Endothelial cell of umbilical vein (primary cell): Measurements from ENCODE around the gene UBR4. TPM values are rescaled to one million over a fixed set of nuclear protein-coding genes. Genes with fewer than 3 reads are reported as not detected.

Source experiments
- BruUV-seq: library from RNA; stranded (reverse); fragments of 400-500 nt; replicated peaks from 2 replicates; lab custom pipeline; 2021; lab: Mats Ljungman, UMichigan
- CTCF ChIA-PET: fragments of 300-600, 350-600 bp; sonication (Branson Sonifier 250); formaldehyde crosslinking; loops from one replicate; lab custom pipeline; 2021; ENCODE audit warnings: antibody characterized with exemption, inconsistent platforms; lab: Charles Lee
- POLR2A ChIA-PET: fragments of 300-600, 350-600 bp; sonication (Branson Sonifier 250); formaldehyde crosslinking; loops from one replicate; lab custom pipeline; 2021; ENCODE audit warnings: antibody characterized with exemption, inconsistent platforms; lab: Charles Lee
- DNase-seq: peaks from one replicate; pipeline ENCODE4 v3.0.0-alpha.2; 2011; ENCODE audit warnings: low read depth, low spot score
- FAIRE-seq: peaks from 2 replicates; lab custom pipeline; 2011; peaks lifted over from hg19 to GRCh38; lab: Jason Lieb, UNC
- H2AFZ ChIP-seq: 2 replicates; pipeline ENCODE4 v1.6.0; 2012; ENCODE audit warnings: low read depth, low read length, control low read depth, inconsistent platforms
- H3K27ac ChIP-seq: 2 replicates; pipeline ENCODE4 v1.5.1; 2011; ENCODE audit warnings: low read depth, mild to moderate bottlenecking, control low read depth, low read length, moderate library complexity; ENCODE audit not compliant: insufficient read depth
- H3K27me3 ChIP-seq, 2 experiments: 2 replicates each; pipeline versions ENCODE4 v1.6.0 to v1.6.1; 2011; ENCODE audit warnings: low read length in 2 of 2, mixed read lengths in 1 of 2; ENCODE audit not compliant: control insufficient read depth in 2 of 2, insufficient read depth in 2 of 2
- H3K36me3 ChIP-seq, 2 experiments: 2 replicates in 1 of 2; 3 replicates in 1 of 2; pipeline ENCODE4 v1.5.1; 2011; ENCODE audit warnings: low read length in 2 of 2, mild to moderate bottlenecking in 1 of 2, moderate library complexity in 1 of 2; ENCODE audit not compliant: control insufficient read depth in 2 of 2, insufficient read depth in 2 of 2; ENCODE audit errors: extremely low read depth in 1 of 2
- H3K4me1 ChIP-seq: 3 replicates; pipeline ENCODE4 v1.5.1; 2011; ENCODE audit warnings: mild to moderate bottlenecking, low read length; ENCODE audit not compliant: control insufficient read depth, insufficient read depth; ENCODE audit errors: extremely low read depth
- H3K4me2 ChIP-seq: 2 replicates; pipeline ENCODE4 v1.6.1; 2011; ENCODE audit warnings: low read length, control low read depth, mixed read lengths; ENCODE audit not compliant: insufficient read depth
- H3K4me3 ChIP-seq, 3 experiments: fragments of 200-600 bp in 1 of 3; sonication (generic), shearing (Covaris generic) in 1 of 3; replicated peaks in 1 of 3; 2 replicates each; pipeline ENCODE4 v1.5.1; 2011 to 2016; ENCODE audit warnings: control low read depth in 3 of 3, low read length in 3 of 3, mild to moderate bottlenecking in 2 of 3, inconsistent platforms in 1 of 3, low read depth in 1 of 3, moderate library complexity in 1 of 3; ENCODE audit not compliant: insufficient read depth in 1 of 3
- H3K79me2 ChIP-seq: 2 replicates; pipeline ENCODE4 v1.6.0; 2012; ENCODE audit warnings: low read length, inconsistent platforms; ENCODE audit not compliant: control insufficient read depth, insufficient read depth
- H3K9ac ChIP-seq: replicated peaks from 2 replicates; pipeline ENCODE3; 2011; ENCODE audit warnings: low read length, control low read depth; ENCODE audit not compliant: insufficient read depth; ENCODE audit errors: extremely low read depth
- H3K9me1 ChIP-seq: replicated peaks from 3 replicates; pipeline ENCODE4 v1.6.0; 2011; ENCODE audit warnings: mild to moderate bottlenecking, low read length; ENCODE audit not compliant: control insufficient read depth, insufficient read depth; ENCODE audit errors: extremely low read depth
- H3K9me3 ChIP-seq: replicated peaks from 2 replicates; pipeline ENCODE4 v1.5.1; 2012; ENCODE audit warnings: low read length, inconsistent platforms; ENCODE audit not compliant: control insufficient read depth, insufficient read depth
- H4K20me1 ChIP-seq: replicated peaks from 2 replicates; pipeline ENCODE3; 2011; ENCODE audit warnings: mild to moderate bottlenecking, low read length; ENCODE audit not compliant: control insufficient read depth, insufficient read depth; ENCODE audit errors: extremely low read depth
- CTCF ChIP-seq, 2 donors: IDR thresholded peaks; 1 replicate in 1 of 2; 2 replicates in 1 of 2; pipeline ENCODE4 v1.5.1; 2011; ENCODE audit warnings: low read length in 2 of 2, mild to moderate bottlenecking in 2 of 2, moderate library complexity in 2 of 2, control low read depth in 1 of 2, inconsistent platforms in 1 of 2, low read depth in 1 of 2; ENCODE audit not compliant: insufficient read depth in 1 of 2; ENCODE audit errors: extremely low read depth in 1 of 2
- EZH2 ChIP-seq: IDR thresholded peaks from 2 replicates; pipeline ENCODE4 v1.6.1; 2012; ENCODE audit warnings: borderline replicate concordance, low read depth, mild to moderate bottlenecking, moderate library complexity, low read length, inconsistent platforms; ENCODE audit not compliant: severe bottlenecking
- FOS ChIP-seq: IDR thresholded peaks from 2 replicates; pipeline ENCODE4 v1.6.1; 2011; ENCODE audit warnings: mild to moderate bottlenecking, low read length, moderate library complexity, borderline replicate concordance; ENCODE audit not compliant: insufficient read depth
- GATA2 ChIP-seq: IDR thresholded peaks from 2 replicates; pipeline ENCODE4 v1.7.0; 2011; ENCODE audit warnings: low read depth, mild to moderate bottlenecking, moderate library complexity, mixed read lengths, low read length; ENCODE audit not compliant: insufficient read length, insufficient read depth
- JUN ChIP-seq: IDR thresholded peaks from 2 replicates; pipeline ENCODE4 v1.6.1; 2011; ENCODE audit warnings: borderline replicate concordance, low read depth; ENCODE audit not compliant: insufficient read length, insufficient read depth
- MAX ChIP-seq: IDR thresholded peaks from 2 replicates; pipeline ENCODE4 v1.6.1; 2011; ENCODE audit not compliant: insufficient read depth, insufficient read length
- MYC ChIP-seq: IDR thresholded peaks from one replicate; pipeline ENCODE4 v1.6.1; 2011; ENCODE audit warnings: mild to moderate bottlenecking, low read depth, low read length
- POLR2A ChIP-seq: IDR thresholded peaks from 2 replicates; pipeline ENCODE4 v1.6.1; 2012; ENCODE audit warnings: low read depth, mild to moderate bottlenecking, control low read depth, low read length
- POLR2AphosphoS5 ChIP-seq: IDR thresholded peaks from 2 replicates; pipeline ENCODE4 v1.6.1; 2012; ENCODE audit warnings: low read depth, mild to moderate bottlenecking, control low read depth, low read length, moderate library complexity; ENCODE audit not compliant: insufficient read depth
- dilution Hi-C: fragments of 300-500 bp; cut with MboI; formaldehyde crosslinking; loops from one replicate; pipeline ENCODE4 v1.15.0; 2019; ENCODE audit warnings: low sequenced_read_pairs; ENCODE audit not compliant: extremely low pct_ligation_motif_present
- intact Hi-C: fragments of 100-400 bp; cut with micrococcal nuclease; formaldehyde crosslinking; loops from one replicate; pipeline ENCODE4 v1.10.0; 2022
- polyA plus RNA-seq, 4 experiments: library from polyadenylated mRNA; depleted of rRNA in 3 of 4; stranded (reverse) in 3 of 4; unstranded in 1 of 4; fragments of >200 nt; gene quantifications; 2 replicates each; pipeline versions ENCODE4 v1.2.1 to v1.2.3, GENCODE V29; 2011 to 2012; ENCODE audit warnings: missing spikeins in 1 of 4
- total RNA-seq: library from RNA; stranded (reverse); gene quantifications from 2 replicates; pipeline ENCODE4 v1.2.3, GENCODE V29; 2021

Gene UBR4
- total and polyA plus RNA-seq, 2 donors (not counting 3 experiments of a cell fraction or from before 2014, with no cell fraction given): 125 to 150 TPM

GRCh38 chr1:19034721-19035120 is 175.3 kb downstream of the UBR4 start:
- Histone ChIP-seq H4K20me1 (no peaks in the 10 kb centered on the region), H3K27ac (no peak overlapping the region), H2AFZ (no peak overlapping the region), H3K79me2 (no peaks in the 10 kb centered on the region), H3K9me1 (no peaks in the 10 kb centered on the region), H3K27me3 (peaks cover 0 to 2% of the 10 kb centered on the region in 2 experiments), H3K4me1 (no peaks in the 10 kb centered on the region), H3K4me3 (no peak overlapping the region), H3K4me2 (no peak overlapping the region), H3K9ac (no peak overlapping the region), H3K36me3 (no peaks in the 10 kb centered on the region), H3K9me3 (no peaks in the 10 kb centered on the region)
- dilution Hi-C loops: no loop called here
- no TSS peak for BruUV-seq
- intact Hi-C loops: no loop called here
- FAIRE-seq: no peak
- TF ChIP-seq POLR2AphosphoS5 (no peak), JUN (no peak), POLR2A (no peak), EZH2 (no peak), MYC (no peak), FOS (no peak), MAX (no peak), CTCF (IDR thresholded peaks at IDR 0.05; ENCODE audit: extremely low read depth in 1 of 2, insufficient read depth in 1 of 2, low read depth in 1 of 2, low read length in 2 of 2) (no peak), GATA2 (no peak)
- ChIA-PET POLR2A (no interaction called here), CTCF (no interaction called here)
- no peak for DNase-seq
